GM21717 (cell line): ENCODE results near the gene ZFYVE1.
"Not testable (repeated sequence)": the region's sequence is repeated elsewhere in the genome, so short reads cannot be mapped to it uniquely, and the experiment has no call there.

ENCODE experiments used
- ATAC-seq: cut with Tn5 transposase; IDR thresholded peaks from one replicate; pipeline ENCODE4 v1.9.1; 2021; ENCODE audit warnings: mild to moderate bottlenecking, moderate library complexity; ENCODE audit not compliant: unreplicated experiment

The ZFYVE1 gene

GRCh38 chr14:72961579-72962335, 65.1 kb downstream of the ZFYVE1 start:
- ATAC-seq: no peak

GRCh38 chr14:72961016-72961415, 65.9 kb downstream of the ZFYVE1 start:
- not testable (repeated sequence) for ATAC-seq

- no peak for ATAC-seq
Observed at GRCh38 chr14:72958548-72958947, 68.4 kb downstream of the ZFYVE1 start.

GRCh38 chr14:72957213-72957612, 69.7 kb downstream of the ZFYVE1 start:
- no peak for ATAC-seq

- ATAC-seq: not testable (repeated sequence)
Observed at GRCh38 chr14:72956741-72957140, 70.2 kb downstream of the ZFYVE1 start.

GRCh38 chr14:72952171-72952570, 74.7 kb downstream of the ZFYVE1 start:
- no peak for ATAC-seq

GRCh38 chr14:72948481-72949138, 78.3 kb downstream of the ZFYVE1 start:
- ATAC-seq: no peak

- no peak for ATAC-seq
Observed at GRCh38 chr14:72947366-72948160, 79.3 kb downstream of the ZFYVE1 start.

GRCh38 chr14:72946491-72946890, 80.4 kb downstream of the ZFYVE1 start:
- ATAC-seq: no peak

GRCh38 chr14:72945356-72946027, 81.4 kb downstream of the ZFYVE1 start:
- ATAC-seq: no peak

- no peak for ATAC-seq
Observed at GRCh38 chr14:72943876-72944430, 83.0 kb downstream of the ZFYVE1 start.

GRCh38 chr14:72942934-72943333, 84.0 kb downstream of the ZFYVE1 start:
- ATAC-seq: no peak

GRCh38 chr14:72941286-72941985, 85.5 kb downstream of the ZFYVE1 start:
- ATAC-seq: no peak

- no peak for ATAC-seq
Observed at GRCh38 chr14:72939630-72940029, 87.3 kb downstream of the ZFYVE1 start.

GRCh38 chr14:72932893-72933292, 94.0 kb downstream of the ZFYVE1 start:
- no peak for ATAC-seq

GRCh38 chr14:72929316-72930080, 97.4 kb downstream of the ZFYVE1 start:
- ATAC-seq: no peak

- no peak for ATAC-seq
Observed at GRCh38 chr14:72928872-72929271, 98.0 kb downstream of the ZFYVE1 start.

- ATAC-seq: peak; percentile 94
Observed at GRCh38 chr14:72926292-72927028, 100.4 kb downstream of the ZFYVE1 start, which contains the start of gene DCAF4. TSS of gene DCAF4 (plus strand) at chr14:72926464. CDS start at chr14:72937979, 11,515 bp downstream.
